CD4-positive, alpha-beta T cell treated with Interleukin-4 for 1 hour (primary cell): ENCODE measurements around the gene PRKAR1B.

ENCODE experiments used
- DNase-seq, 2 donors: peaks; one replicate each; pipeline ENCODE4 v3.0.0-alpha.2; 2020 to 2022

The PRKAR1B gene

GRCh38 chr7:716636-717035, 10.4 kb downstream of the PRKAR1B start:
- no peak for DNase-seq

GRCh38 chr7:716222-716621, 10.9 kb downstream of the PRKAR1B start:
- DNase-seq, result no peak

- DNase-seq, result no peak
Measured at GRCh38 chr7:714251-714671, 12.8 kb downstream of the PRKAR1B start.

GRCh38 chr7:713488-714230, 13.4 kb downstream of the PRKAR1B start:
- DNase-seq, result no peak

GRCh38 chr7:713139-713457, 14.0 kb downstream of the PRKAR1B start:
- no peak for DNase-seq

- DNase-seq, result no peak
Measured at GRCh38 chr7:712381-713138, 14.5 kb downstream of the PRKAR1B start.

- DNase-seq, result no peak
Measured at GRCh38 chr7:711922-712380, 15.1 kb downstream of the PRKAR1B start.

GRCh38 chr7:711093-711921, 15.8 kb downstream of the PRKAR1B start:
- DNase-seq, result no peak

- DNase-seq, result no peak
Measured at GRCh38 chr7:710161-710560, 16.9 kb downstream of the PRKAR1B start.

GRCh38 chr7:707296-708000, 19.6 kb downstream of the PRKAR1B start:
- DNase-seq, result no peak

GRCh38 chr7:706721-707120, 20.4 kb downstream of the PRKAR1B start:
- no peak for DNase-seq

GRCh38 chr7:703049-703448, 24.0 kb downstream of the PRKAR1B start:
- DNase-seq, result no peak

- DNase-seq, result no peak
Measured at GRCh38 chr7:701086-701671, 25.9 kb downstream of the PRKAR1B start.

- DNase-seq, result no peak
Measured at GRCh38 chr7:699476-700170, 27.5 kb downstream of the PRKAR1B start.

GRCh38 chr7:698515-699475, 28.3 kb downstream of the PRKAR1B start:
- no peak for DNase-seq

GRCh38 chr7:696812-697551, 30.1 kb downstream of the PRKAR1B start:
- DNase-seq, result no peak

GRCh38 chr7:696426-696811, 30.7 kb downstream of the PRKAR1B start:
- DNase-seq, result no peak

GRCh38 chr7:693280-693679, 33.8 kb downstream of the PRKAR1B start:
- DNase-seq, result no peak

GRCh38 chr7:691361-692045, 35.6 kb downstream of the PRKAR1B start:
- DNase-seq, result no peak
